DMS79 (cell line): ENCODE results near the gene RALGAPA2.

Experiments
- DNase-seq: peaks from one replicate; lab custom pipeline; 2025; lab: John Stamatoyannopoulos, UW

The RALGAPA2 gene

GRCh38 chr20:20629556-20630188 lies 82.8 kb downstream of the RALGAPA2 start:
- DNase-seq, result no peak

GRCh38 chr20:20628314-20628713 lies 84.1 kb downstream of the RALGAPA2 start:
- no peak for DNase-seq

- DNase-seq, result no peak
These were observed 85.0 kb downstream of the RALGAPA2 start for GRCh38 chr20:20627471-20627870.

GRCh38 chr20:20624914-20625313 lies 87.5 kb downstream of the RALGAPA2 start:
- DNase-seq, result no peak

- no peak for DNase-seq
These were observed 91.2 kb downstream of the RALGAPA2 start for GRCh38 chr20:20621195-20621594.

GRCh38 chr20:20614391-20614790 lies 98.1 kb downstream of the RALGAPA2 start:
- DNase-seq, result no peak

GRCh38 chr20:20612251-20612650 lies 100.2 kb downstream of the RALGAPA2 start:
- no peak for DNase-seq

- peak; percentile 3 for DNase-seq
These were observed 101.3 kb downstream of the RALGAPA2 start for GRCh38 chr20:20611167-20611566.

- DNase-seq, result no peak
These were observed 102.9 kb downstream of the RALGAPA2 start for GRCh38 chr20:20609522-20609921.

GRCh38 chr20:20608641-20609040 lies 103.8 kb downstream of the RALGAPA2 start:
- no peak for DNase-seq

GRCh38 chr20:20608041-20608440 lies 104.4 kb downstream of the RALGAPA2 start:
- no peak for DNase-seq

- DNase-seq, result no peak
These were observed 105.6 kb downstream of the RALGAPA2 start for GRCh38 chr20:20606881-20607280.

GRCh38 chr20:20606050-20606449 lies 106.4 kb downstream of the RALGAPA2 start:
- DNase-seq, result no peak

GRCh38 chr20:20604907-20605306 lies 107.5 kb downstream of the RALGAPA2 start:
- no peak for DNase-seq

- DNase-seq, result no peak
These were observed 108.1 kb downstream of the RALGAPA2 start for GRCh38 chr20:20604357-20604756.

- DNase-seq, result peak; percentile 98
These were observed 109.0 kb downstream of the RALGAPA2 start for GRCh38 chr20:20603339-20603990.

GRCh38 chr20:20597966-20598365 lies 114.5 kb downstream of the RALGAPA2 start:
- DNase-seq, result no peak

- no peak for DNase-seq
These were observed 118.3 kb downstream of the RALGAPA2 start for GRCh38 chr20:20594171-20594530.

- no peak for DNase-seq
These were observed 118.8 kb downstream of the RALGAPA2 start for GRCh38 chr20:20593447-20594170.

- no peak for DNase-seq
These were observed 127.3 kb downstream of the RALGAPA2 start for GRCh38 chr20:20585146-20585545.

GRCh38 chr20:20582734-20583133 lies 129.7 kb downstream of the RALGAPA2 start:
- DNase-seq, result no peak

- no peak for DNase-seq
These were observed 132.3 kb downstream of the RALGAPA2 start for GRCh38 chr20:20580139-20580538.

GRCh38 chr20:20578838-20579237 lies 133.6 kb downstream of the RALGAPA2 start:
- no peak for DNase-seq
